Measurements from ENCODE around the gene MCF2.

DNA sequence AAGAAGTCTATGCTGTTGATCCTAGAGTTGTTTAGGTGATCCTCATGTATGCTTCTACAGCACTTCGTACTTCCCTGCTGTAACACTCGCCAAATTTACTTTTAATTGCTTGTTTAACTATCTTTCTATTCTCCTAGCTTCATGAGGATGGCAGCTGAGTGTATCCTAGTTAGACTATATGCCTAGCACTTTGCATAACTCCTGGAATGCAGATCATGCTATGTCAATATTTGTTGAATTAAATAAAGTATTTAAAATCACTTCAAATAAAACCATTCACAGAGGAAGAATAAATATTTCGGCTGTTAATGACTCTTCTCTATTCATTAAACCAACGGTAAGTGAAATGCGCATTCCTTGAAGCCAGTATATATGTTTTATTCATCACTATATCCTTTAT is 122.4 kb downstream of the MCF2 start:
- TF ChIP-seq, protein P1, sequence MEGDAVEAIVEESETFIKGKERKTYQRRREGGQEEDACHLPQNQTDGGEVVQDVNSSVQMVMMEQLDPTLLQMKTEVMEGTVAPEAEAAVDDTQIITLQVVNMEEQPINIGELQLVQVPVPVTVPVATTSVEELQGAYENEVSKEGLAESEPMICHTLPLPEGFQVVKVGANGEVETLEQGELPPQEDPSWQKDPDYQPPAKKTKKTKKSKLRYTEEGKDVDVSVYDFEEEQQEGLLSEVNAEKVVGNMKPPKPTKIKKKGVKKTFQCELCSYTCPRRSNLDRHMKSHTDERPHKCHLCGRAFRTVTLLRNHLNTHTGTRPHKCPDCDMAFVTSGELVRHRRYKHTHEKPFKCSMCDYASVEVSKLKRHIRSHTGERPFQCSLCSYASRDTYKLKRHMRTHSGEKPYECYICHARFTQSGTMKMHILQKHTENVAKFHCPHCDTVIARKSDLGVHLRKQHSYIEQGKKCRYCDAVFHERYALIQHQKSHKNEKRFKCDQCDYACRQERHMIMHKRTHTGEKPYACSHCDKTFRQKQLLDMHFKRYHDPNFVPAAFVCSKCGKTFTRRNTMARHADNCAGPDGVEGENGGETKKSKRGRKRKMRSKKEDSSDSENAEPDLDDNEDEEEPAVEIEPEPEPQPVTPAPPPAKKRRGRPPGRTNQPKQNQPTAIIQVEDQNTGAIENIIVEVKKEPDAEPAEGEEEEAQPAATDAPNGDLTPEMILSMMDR (conservative IDR thresholded peaks at IDR 0.05; ENCODE audit: low read depth, low read length) = no peak
- TF ChIP-seq EZH2 (IDR thresholded peaks at IDR 0.05; ENCODE audit: low read length, unreplicated experiment) = no peak

Data from PC-3 (cell line).